ENCODE measurements around the gene DNAJB2. TPM values are rescaled to one million over a fixed set of nuclear protein-coding genes. Genes with fewer than 3 reads are reported as not detected.

The DNAJB2 gene
- total and polyA plus RNA-seq, 2 donors (not counting 3 experiments of a cell fraction or from before 2014, with no cell fraction given), result 30.4 to 35.0 TPM

DNA sequence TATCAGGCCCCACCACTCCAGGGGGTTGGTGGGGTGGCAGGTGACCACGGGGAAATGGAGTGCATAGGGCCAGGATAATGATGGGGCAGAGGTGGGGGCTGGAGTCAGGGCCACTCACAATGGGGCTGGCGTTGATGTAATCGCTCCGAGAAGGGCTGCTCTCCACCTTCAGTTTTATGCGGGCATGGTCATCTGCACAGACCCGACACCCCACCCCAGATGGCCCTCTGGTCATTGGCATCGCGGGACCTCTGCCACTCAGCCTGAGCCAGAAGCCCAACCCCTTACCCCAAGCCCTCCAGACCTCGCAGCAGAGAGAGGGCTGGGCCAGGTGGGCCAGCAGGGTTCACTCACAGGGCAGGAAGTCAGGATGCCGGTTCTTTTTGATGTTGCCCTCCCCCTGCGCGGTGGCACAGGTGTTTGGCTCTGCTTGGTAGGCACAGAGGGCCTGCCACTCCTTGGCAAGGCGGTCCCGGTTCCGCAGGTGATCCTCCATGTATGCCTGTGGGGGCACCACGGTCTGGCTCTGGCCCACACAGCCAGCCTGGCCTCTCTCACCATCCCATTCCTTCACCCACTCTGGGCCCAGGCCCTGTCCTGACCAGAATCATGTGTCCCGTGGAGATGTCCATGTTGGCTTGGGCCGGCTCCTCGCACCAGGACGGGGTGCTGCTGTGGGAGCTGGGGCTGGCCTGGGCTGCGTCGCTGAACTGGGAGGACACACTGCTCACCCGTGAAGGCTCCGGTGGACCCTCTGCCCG lies 17.6 kb downstream of the DNAJB2 start:
- no peak for FAIRE-seq
- POLR2A ChIA-PET, result no interaction called here
- BruUV-seq (replicated peaks), result no TSS peak

More for the DNA sequence above, 17.6 kb downstream of the DNAJB2 start:
- dilution Hi-C loops (cut with MboI; ENCODE audit: extremely low pct_ligation_motif_present, low sequenced_read_pairs), result no loop called here
- CTCF ChIA-PET, result interaction anchor here (0.9 to 11.2 kb wide), 8 partner anchors 15 to 239 kb away, joined by 3 to 253 read pairs (median 8); partner anchors contain the start of genes DNAJB2 and SLC23A3
- intact Hi-C loops (cut with micrococcal nuclease), result loop anchor here (5.0 kb wide), 2 partner anchors 90 to 315 kb away; partner anchors contain the start of gene DNPEP
- no peak overlapping the region for H3K4me3 ChIP-seq (replicated peaks in 1 of 3; ENCODE audit: insufficient read depth in 1 of 3, low read depth in 1 of 3, low read length in 3 of 3)
- peaks cover 3 to 11% of the 10 kb centered on the region in 2 experiments for H3K27me3 ChIP-seq (ENCODE audit: control insufficient read depth in 2 of 2, insufficient read depth in 2 of 2, low read length in 2 of 2)
- no peak overlapping the region for H3K27ac ChIP-seq (ENCODE audit: insufficient read depth, low read depth, low read length)
- no peaks in the 10 kb centered on the region for H3K79me2 ChIP-seq (ENCODE audit: control insufficient read depth, insufficient read depth, low read length)
- H2AFZ ChIP-seq (ENCODE audit: low read depth, low read length), result no peak overlapping the region
- DNase-seq (ENCODE audit: low read depth, low spot score), result no peak
- H3K36me3 ChIP-seq (ENCODE audit: control insufficient read depth in 2 of 2, extremely low read depth in 1 of 2, insufficient read depth in 2 of 2, low read length in 2 of 2), result no peaks in the 10 kb centered on the region
- peaks cover 4% of the 10 kb centered on the region for H3K4me1 ChIP-seq (ENCODE audit: control insufficient read depth, extremely low read depth, insufficient read depth, low read length)
- H3K9me1 ChIP-seq (replicated peaks; ENCODE audit: control insufficient read depth, extremely low read depth, insufficient read depth, low read length), result no peaks in the 10 kb centered on the region
- no peaks in the 10 kb centered on the region for H4K20me1 ChIP-seq (replicated peaks; ENCODE audit: control insufficient read depth, extremely low read depth, insufficient read depth, low read length)
- no peaks in the 10 kb centered on the region for H3K9me3 ChIP-seq (replicated peaks; ENCODE audit: control insufficient read depth, insufficient read depth, low read length)
- H3K4me2 ChIP-seq (ENCODE audit: insufficient read depth, low read length), result no peak overlapping the region
- no peak overlapping the region for H3K9ac ChIP-seq (replicated peaks; ENCODE audit: extremely low read depth, insufficient read depth, low read length)
- TF ChIP-seq GATA2 (IDR thresholded peaks at IDR 0.05; ENCODE audit: insufficient read depth, insufficient read length, low read depth, low read length), result no peak
- TF ChIP-seq EZH2 (IDR thresholded peaks at IDR 0.05; ENCODE audit: borderline replicate concordance, low read depth, low read length, severe bottlenecking), result no peak
- no peak for TF ChIP-seq JUN (IDR thresholded peaks at IDR 0.05; ENCODE audit: borderline replicate concordance, insufficient read depth, insufficient read length, low read depth)
- TF ChIP-seq, protein P1, sequence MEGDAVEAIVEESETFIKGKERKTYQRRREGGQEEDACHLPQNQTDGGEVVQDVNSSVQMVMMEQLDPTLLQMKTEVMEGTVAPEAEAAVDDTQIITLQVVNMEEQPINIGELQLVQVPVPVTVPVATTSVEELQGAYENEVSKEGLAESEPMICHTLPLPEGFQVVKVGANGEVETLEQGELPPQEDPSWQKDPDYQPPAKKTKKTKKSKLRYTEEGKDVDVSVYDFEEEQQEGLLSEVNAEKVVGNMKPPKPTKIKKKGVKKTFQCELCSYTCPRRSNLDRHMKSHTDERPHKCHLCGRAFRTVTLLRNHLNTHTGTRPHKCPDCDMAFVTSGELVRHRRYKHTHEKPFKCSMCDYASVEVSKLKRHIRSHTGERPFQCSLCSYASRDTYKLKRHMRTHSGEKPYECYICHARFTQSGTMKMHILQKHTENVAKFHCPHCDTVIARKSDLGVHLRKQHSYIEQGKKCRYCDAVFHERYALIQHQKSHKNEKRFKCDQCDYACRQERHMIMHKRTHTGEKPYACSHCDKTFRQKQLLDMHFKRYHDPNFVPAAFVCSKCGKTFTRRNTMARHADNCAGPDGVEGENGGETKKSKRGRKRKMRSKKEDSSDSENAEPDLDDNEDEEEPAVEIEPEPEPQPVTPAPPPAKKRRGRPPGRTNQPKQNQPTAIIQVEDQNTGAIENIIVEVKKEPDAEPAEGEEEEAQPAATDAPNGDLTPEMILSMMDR (IDR thresholded peaks at IDR 0.05; ENCODE audit: extremely low read depth in 1 of 2, insufficient read depth in 1 of 2, low read depth in 1 of 2, low read length in 2 of 2), result no peak
- TF ChIP-seq POLR2A (IDR thresholded peaks at IDR 0.05; ENCODE audit: low read depth, low read length), result no peak
- TF ChIP-seq FOS (IDR thresholded peaks at IDR 0.05; ENCODE audit: borderline replicate concordance, insufficient read depth, low read length), result no peak
- TF ChIP-seq POLR2AphosphoS5 (IDR thresholded peaks at IDR 0.05; ENCODE audit: insufficient read depth, low read depth, low read length), result no peak
- TF ChIP-seq, protein P2, sequence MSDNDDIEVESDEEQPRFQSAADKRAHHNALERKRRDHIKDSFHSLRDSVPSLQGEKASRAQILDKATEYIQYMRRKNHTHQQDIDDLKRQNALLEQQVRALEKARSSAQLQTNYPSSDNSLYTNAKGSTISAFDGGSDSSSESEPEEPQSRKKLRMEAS (IDR thresholded peaks at IDR 0.05; ENCODE audit: insufficient read depth, insufficient read length), result no peak
- TF ChIP-seq MYC (IDR thresholded peaks at IDR 0.05; ENCODE audit: low read depth, low read length), result no peak

Data from endothelial cell of umbilical vein (primary cell).